ENCODE results near the gene ACTL8. TPM values are rescaled to one million over a fixed set of nuclear protein-coding genes. Genes with fewer than 3 reads are reported as not detected.

ACTL8 gene
- total RNA-seq, 1 experiment from 2014 or later = 0.69 TPM

DNA sequence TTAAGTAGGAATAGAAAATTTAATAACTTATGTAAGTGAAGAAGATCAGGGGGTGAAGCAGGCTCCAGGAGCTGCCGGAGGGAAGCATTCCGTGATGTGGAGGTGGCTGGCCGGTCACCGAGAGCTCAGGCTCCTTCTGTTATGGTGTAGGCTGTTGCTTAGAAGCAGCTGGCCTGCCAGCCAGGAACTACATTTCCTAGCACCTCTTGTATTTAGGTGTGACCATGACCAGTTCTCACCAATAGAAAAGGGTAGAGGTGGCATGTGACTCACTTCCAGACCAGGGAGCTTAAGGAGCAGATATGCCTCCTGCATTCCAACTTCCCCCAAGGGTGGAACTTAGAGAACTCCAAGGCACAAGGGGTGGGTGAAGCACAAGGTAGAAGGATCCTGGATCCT is 120.7 kb downstream of the ACTL8 start:
- BruUV-seq (replicated peaks) = no TSS peak
- TF ChIP-seq, protein P1, sequence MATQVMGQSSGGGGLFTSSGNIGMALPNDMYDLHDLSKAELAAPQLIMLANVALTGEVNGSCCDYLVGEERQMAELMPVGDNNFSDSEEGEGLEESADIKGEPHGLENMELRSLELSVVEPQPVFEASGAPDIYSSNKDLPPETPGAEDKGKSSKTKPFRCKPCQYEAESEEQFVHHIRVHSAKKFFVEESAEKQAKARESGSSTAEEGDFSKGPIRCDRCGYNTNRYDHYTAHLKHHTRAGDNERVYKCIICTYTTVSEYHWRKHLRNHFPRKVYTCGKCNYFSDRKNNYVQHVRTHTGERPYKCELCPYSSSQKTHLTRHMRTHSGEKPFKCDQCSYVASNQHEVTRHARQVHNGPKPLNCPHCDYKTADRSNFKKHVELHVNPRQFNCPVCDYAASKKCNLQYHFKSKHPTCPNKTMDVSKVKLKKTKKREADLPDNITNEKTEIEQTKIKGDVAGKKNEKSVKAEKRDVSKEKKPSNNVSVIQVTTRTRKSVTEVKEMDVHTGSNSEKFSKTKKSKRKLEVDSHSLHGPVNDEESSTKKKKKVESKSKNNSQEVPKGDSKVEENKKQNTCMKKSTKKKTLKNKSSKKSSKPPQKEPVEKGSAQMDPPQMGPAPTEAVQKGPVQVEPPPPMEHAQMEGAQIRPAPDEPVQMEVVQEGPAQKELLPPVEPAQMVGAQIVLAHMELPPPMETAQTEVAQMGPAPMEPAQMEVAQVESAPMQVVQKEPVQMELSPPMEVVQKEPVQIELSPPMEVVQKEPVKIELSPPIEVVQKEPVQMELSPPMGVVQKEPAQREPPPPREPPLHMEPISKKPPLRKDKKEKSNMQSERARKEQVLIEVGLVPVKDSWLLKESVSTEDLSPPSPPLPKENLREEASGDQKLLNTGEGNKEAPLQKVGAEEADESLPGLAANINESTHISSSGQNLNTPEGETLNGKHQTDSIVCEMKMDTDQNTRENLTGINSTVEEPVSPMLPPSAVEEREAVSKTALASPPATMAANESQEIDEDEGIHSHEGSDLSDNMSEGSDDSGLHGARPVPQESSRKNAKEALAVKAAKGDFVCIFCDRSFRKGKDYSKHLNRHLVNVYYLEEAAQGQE (IDR thresholded peaks at IDR 0.05; ENCODE audit: low read depth) = no peak
- TF ChIP-seq ZNF274 (IDR thresholded peaks at IDR 0.05; ENCODE audit: low read depth, low read length) = no peak
- no peak for TF ChIP-seq EZH2phosphoT487 (IDR thresholded peaks at IDR 0.05; ENCODE audit: borderline replicate concordance)
- TF ChIP-seq EGR1 (IDR thresholded peaks at IDR 0.05; ENCODE audit: low read depth) = no peak
- TF ChIP-seq, protein P2, sequence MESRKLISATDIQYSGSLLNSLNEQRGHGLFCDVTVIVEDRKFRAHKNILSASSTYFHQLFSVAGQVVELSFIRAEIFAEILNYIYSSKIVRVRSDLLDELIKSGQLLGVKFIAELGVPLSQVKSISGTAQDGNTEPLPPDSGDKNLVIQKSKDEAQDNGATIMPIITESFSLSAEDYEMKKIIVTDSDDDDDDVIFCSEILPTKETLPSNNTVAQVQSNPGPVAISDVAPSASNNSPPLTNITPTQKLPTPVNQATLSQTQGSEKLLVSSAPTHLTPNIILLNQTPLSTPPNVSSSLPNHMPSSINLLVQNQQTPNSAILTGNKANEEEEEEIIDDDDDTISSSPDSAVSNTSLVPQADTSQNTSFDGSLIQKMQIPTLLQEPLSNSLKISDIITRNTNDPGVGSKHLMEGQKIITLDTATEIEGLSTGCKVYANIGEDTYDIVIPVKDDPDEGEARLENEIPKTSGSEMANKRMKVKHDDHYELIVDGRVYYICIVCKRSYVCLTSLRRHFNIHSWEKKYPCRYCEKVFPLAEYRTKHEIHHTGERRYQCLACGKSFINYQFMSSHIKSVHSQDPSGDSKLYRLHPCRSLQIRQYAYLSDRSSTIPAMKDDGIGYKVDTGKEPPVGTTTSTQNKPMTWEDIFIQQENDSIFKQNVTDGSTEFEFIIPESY (IDR thresholded peaks at IDR 0.05; ENCODE audit: extremely low read depth, insufficient replicate concordance, low read length) = no peak
- no peak for TF ChIP-seq TCF7L2 (IDR thresholded peaks at IDR 0.05; ENCODE audit: borderline replicate concordance, extremely low read depth, insufficient read depth, insufficient read length)
- no peak for TF ChIP-seq JUND (IDR thresholded peaks at IDR 0.05)
- no peak for TF ChIP-seq SIN3A (IDR thresholded peaks at IDR 0.05; ENCODE audit: low read depth)
- TF ChIP-seq EZH2 (IDR thresholded peaks at IDR 0.05) = no peak
- TF ChIP-seq ELF1 (IDR thresholded peaks at IDR 0.05; ENCODE audit: borderline replicate concordance, low read depth) = no peak
- H4K20me1 ChIP-seq (ENCODE audit: insufficient read depth) = no peaks in the 10 kb centered on the region
- H3K27me3 ChIP-seq (ENCODE audit: insufficient read depth, low read length) = no peaks in the 10 kb centered on the region
- intact Hi-C loops (cut with micrococcal nuclease) = no loop called here
- CTCF ChIA-PET = no interaction called here
- no peak overlapping the region for H2AFZ ChIP-seq (ENCODE audit: low read depth, low read length, poor library complexity, severe bottlenecking)
- H3K4me3 ChIP-seq (replicated peaks in 1 of 2; ENCODE audit: low read depth in 1 of 2, low read length in 2 of 2) = no peak overlapping the region
- no peaks in the 10 kb centered on the region for H3K36me3 ChIP-seq (ENCODE audit: control insufficient read depth in 1 of 2, insufficient read depth in 2 of 2, low read length in 2 of 2)
- DNase-seq (ENCODE audit: low read depth, low spot score) (no peak), ATAC-seq (no peak)
- H3K9me3 ChIP-seq (ENCODE audit: control insufficient read depth in 1 of 2, insufficient read depth in 1 of 2, low read depth in 1 of 2, low read length in 2 of 2) = no peaks in the 10 kb centered on the region
- no peak overlapping the region for H3K9ac ChIP-seq (ENCODE audit: low read length)
- peaks cover 0 to 29% of the 10 kb centered on the region in 2 experiments; a peak in 2 of 4 replicates for H3K4me1 ChIP-seq (ENCODE audit: control insufficient read depth in 1 of 2, insufficient read depth in 2 of 2, low read length in 2 of 2)
- no peaks in the 10 kb centered on the region for H3K9me2 ChIP-seq (ENCODE audit: insufficient read depth)
- no peak overlapping the region for H3K4me2 ChIP-seq (ENCODE audit: low read length)
- no peak overlapping the region for H3K27ac ChIP-seq (ENCODE audit: low read depth, low read length)
- POLR2A ChIA-PET = no interaction called here
- RAD21 ChIA-PET (ENCODE audit: low non-redundant PET in 1 of 2, low total read pairs in 2 of 2, uncharacterized antibody in 2 of 2, unreplicated experiment in 2 of 2) = no interaction called here
- H3K79me2 ChIP-seq (ENCODE audit: insufficient read depth, low read length) = no peaks in the 10 kb centered on the region

Other genes with a start within 250 kb of the ACTL8 start
- gene ARHGEF10L, start 215.6 kb upstream of the ACTL8 start, total RNA-seq (2021; ENCODE audit: unreplicated experiment) = 14.7 TPM